ENCODE measurements around the gene IAH1. TPM values are rescaled to one million over a fixed set of nuclear protein-coding genes. Genes with fewer than 3 reads are reported as not detected.

Gene IAH1
- total and polyA plus RNA-seq, 9 of the 15 experiments (the other 6 are each of a cell fraction or from before 2014, with no cell fraction given), result 0.04 to 19.3 (median 0.36) TPM; not detected in 3

DNA sequence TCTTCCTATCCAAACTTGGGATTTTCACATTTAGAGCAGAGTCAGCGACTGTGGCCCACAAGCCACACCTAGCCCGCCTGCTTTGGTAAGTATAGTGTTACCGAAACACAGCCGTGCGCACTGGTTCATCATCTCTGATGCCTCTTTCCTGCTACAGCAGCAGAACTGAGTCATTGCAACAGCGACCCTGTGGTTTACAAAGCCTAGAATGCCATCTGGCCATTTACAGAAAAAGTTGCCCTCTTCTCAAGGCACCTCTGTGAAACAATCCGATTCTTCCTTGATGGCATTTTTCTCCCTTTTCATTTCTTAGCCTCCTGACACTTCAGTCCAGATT, 10.7 kb upstream of the IAH1 start:
- no peak overlapping the region for H2AFZ ChIP-seq (ENCODE audit: low read depth, low read length)
- H3K9me3 ChIP-seq (replicated peaks; ENCODE audit: control insufficient read depth, insufficient read depth, low read depth, low read length), result no peaks in the 10 kb centered on the region
- TF ChIP-seq CEBPB (tag; IDR thresholded peaks at IDR 0.05), result no peak
- TF ChIP-seq, protein P1, sequence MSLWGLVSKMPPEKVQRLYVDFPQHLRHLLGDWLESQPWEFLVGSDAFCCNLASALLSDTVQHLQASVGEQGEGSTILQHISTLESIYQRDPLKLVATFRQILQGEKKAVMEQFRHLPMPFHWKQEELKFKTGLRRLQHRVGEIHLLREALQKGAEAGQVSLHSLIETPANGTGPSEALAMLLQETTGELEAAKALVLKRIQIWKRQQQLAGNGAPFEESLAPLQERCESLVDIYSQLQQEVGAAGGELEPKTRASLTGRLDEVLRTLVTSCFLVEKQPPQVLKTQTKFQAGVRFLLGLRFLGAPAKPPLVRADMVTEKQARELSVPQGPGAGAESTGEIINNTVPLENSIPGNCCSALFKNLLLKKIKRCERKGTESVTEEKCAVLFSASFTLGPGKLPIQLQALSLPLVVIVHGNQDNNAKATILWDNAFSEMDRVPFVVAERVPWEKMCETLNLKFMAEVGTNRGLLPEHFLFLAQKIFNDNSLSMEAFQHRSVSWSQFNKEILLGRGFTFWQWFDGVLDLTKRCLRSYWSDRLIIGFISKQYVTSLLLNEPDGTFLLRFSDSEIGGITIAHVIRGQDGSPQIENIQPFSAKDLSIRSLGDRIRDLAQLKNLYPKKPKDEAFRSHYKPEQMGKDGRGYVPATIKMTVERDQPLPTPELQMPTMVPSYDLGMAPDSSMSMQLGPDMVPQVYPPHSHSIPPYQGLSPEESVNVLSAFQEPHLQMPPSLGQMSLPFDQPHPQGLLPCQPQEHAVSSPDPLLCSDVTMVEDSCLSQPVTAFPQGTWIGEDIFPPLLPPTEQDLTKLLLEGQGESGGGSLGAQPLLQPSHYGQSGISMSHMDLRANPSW (CRISPR knock-in tag; IDR thresholded peaks at IDR 0.05), result no peak
- TF ChIP-seq SLC30A9 (CRISPR knock-in tag; IDR thresholded peaks at IDR 0.05), result no peak
- no peak for TF ChIP-seq COPS2 (conservative IDR thresholded peaks at IDR 0.05)
- TF ChIP-seq, protein P2, sequence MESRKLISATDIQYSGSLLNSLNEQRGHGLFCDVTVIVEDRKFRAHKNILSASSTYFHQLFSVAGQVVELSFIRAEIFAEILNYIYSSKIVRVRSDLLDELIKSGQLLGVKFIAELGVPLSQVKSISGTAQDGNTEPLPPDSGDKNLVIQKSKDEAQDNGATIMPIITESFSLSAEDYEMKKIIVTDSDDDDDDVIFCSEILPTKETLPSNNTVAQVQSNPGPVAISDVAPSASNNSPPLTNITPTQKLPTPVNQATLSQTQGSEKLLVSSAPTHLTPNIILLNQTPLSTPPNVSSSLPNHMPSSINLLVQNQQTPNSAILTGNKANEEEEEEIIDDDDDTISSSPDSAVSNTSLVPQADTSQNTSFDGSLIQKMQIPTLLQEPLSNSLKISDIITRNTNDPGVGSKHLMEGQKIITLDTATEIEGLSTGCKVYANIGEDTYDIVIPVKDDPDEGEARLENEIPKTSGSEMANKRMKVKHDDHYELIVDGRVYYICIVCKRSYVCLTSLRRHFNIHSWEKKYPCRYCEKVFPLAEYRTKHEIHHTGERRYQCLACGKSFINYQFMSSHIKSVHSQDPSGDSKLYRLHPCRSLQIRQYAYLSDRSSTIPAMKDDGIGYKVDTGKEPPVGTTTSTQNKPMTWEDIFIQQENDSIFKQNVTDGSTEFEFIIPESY (CRISPR knock-in tag; IDR thresholded peaks at IDR 0.05), result no peak
- no peak for TF ChIP-seq KDM1A (IDR thresholded peaks at IDR 0.05)
- no peaks in the 10 kb centered on the region for H3K27me3 ChIP-seq (ENCODE audit: control insufficient read depth in 2 of 2, insufficient read depth in 2 of 2, low read length in 2 of 2)
- no peaks in the 10 kb centered on the region for H3K79me2 ChIP-seq (ENCODE audit: control insufficient read depth, insufficient read depth, low read length)
- in situ Hi-C loops (cut with MboI) (no loop called here), intact Hi-C loops (cut with micrococcal nuclease) (no loop called here)
- no peaks in the 10 kb centered on the region for H4K20me1 ChIP-seq (replicated peaks; ENCODE audit: control insufficient read depth, insufficient read depth, low read length)
- H3K27ac ChIP-seq (ENCODE audit: extremely low read depth, low read depth, low read length), result no peak overlapping the region
- peaks cover 0 to 4% of the 10 kb centered on the region in 2 experiments; a peak in 1 of 5 replicates for H3K4me1 ChIP-seq (replicated peaks in 1 of 2; ENCODE audit: control insufficient read depth in 2 of 2, insufficient read depth in 2 of 2, low read length in 2 of 2)
- DNase-seq (ENCODE audit: extremely low read depth in 1 of 4, low spot score in 3 of 4), result no peak
- peaks cover 69% of the 10 kb centered on the region for H3K36me3 ChIP-seq (ENCODE audit: control insufficient read depth, insufficient read depth, low read length)
- H3K4me2 ChIP-seq (ENCODE audit: insufficient read depth, low read length), result no peak overlapping the region
- 95% methylated on average over 6 of the region's 7 CpGs for WGBS (ENCODE audit: insufficient coverage, low coverage, missing lambda C conversion rate)
- CTCF ChIA-PET (ENCODE audit: low intra/inter-chr PET ratio), result no interaction called here
- no peak overlapping the region for H3K4me3 ChIP-seq
- FAIRE-seq, result no peak
- BruUV-seq (replicated peaks), result no TSS peak
- H3K9me1 ChIP-seq (ENCODE audit: control insufficient read depth, insufficient read depth, low read length), result no peaks in the 10 kb centered on the region
- no peak for ATAC-seq
- no peak overlapping the region for H3K9ac ChIP-seq (ENCODE audit: insufficient read depth in 1 of 2, low read depth in 2 of 2, low read length in 2 of 2)
- POLR2A ChIA-PET, result no interaction called here

All from K562 (cell line).